HepG2 (cell line): ENCODE measurements around the gene PSMB1. TPM values are rescaled to one million over a fixed set of nuclear protein-coding genes. Genes with fewer than 3 reads are reported as not detected.

Source experiments
- DR1 ChIP-seq: sonication (generic); formaldehyde crosslinking; IDR thresholded peaks from 2 replicates; pipeline ENCODE4 v1.8.0; 2021; ENCODE audit warnings: mild to moderate bottlenecking, missing genetic modification reagents, inconsistent platforms
- EEA1 ChIP-seq: sonication (generic); formaldehyde crosslinking; IDR thresholded peaks from 2 replicates; pipeline ENCODE4 v1.5.1; 2020; ENCODE audit warnings: mild to moderate bottlenecking, missing genetic modification reagents, borderline replicate concordance
- GABPA ChIP-seq, 2 experiments: IDR thresholded peaks; 2 replicates each; pipeline ENCODE4 v1.6.1; 2011 to 2016; ENCODE audit warnings: low read depth in 2 of 2, low read length in 1 of 2, missing biosample characterization in 1 of 2, missing genetic modification characterization in 1 of 2
- HBP1 ChIP-seq: IDR thresholded peaks from 2 replicates; pipeline ENCODE4 v1.6.1; 2016; ENCODE audit warnings: low read depth, control low read depth
- ISX ChIP-seq: sonication (generic); formaldehyde crosslinking; conservative IDR thresholded peaks from 2 replicates; pipeline ENCODE4 v1.5.0; 2020; ENCODE audit warnings: missing genetic modification reagents
- MTA1 ChIP-seq: sonication (generic); formaldehyde crosslinking; IDR thresholded peaks from 2 replicates; pipeline ENCODE4 v1.4.0; 2020; ENCODE audit warnings: missing genetic modification reagents, mild to moderate bottlenecking, borderline replicate concordance
- NCOA2 ChIP-seq: sonication (generic); formaldehyde crosslinking; IDR thresholded peaks from 2 replicates; pipeline ENCODE4 v1.8.0; 2022; ENCODE audit warnings: inconsistent platforms
- RERE ChIP-seq: IDR thresholded peaks from 2 replicates; pipeline ENCODE4 v1.6.1; 2016; ENCODE audit warnings: low read depth, missing genetic modification reagents, missing compliant biosample characterization
- REST ChIP-seq, 2 experiments: IDR thresholded peaks; 2 replicates each; pipeline ENCODE4 v1.6.1; 2011 to 2012; ENCODE audit warnings: low read length in 2 of 2, borderline replicate concordance in 1 of 2, low read depth in 1 of 2, mild to moderate bottlenecking in 1 of 2, moderate library complexity in 1 of 2
- RXRA ChIP-seq: sonication (generic); formaldehyde crosslinking; IDR thresholded peaks from 2 replicates; pipeline ENCODE4 v1.5.1; 2020; ENCODE audit warnings: missing genetic modification reagents
- STAT5B ChIP-seq: sonication (generic); formaldehyde crosslinking; IDR thresholded peaks from 2 replicates; pipeline ENCODE4 v1.4.0; 2020; ENCODE audit warnings: missing genetic modification reagents
- TCF7 ChIP-seq: sonication (generic); IDR thresholded peaks from 2 replicates; pipeline ENCODE4 v1.6.1; 2016; ENCODE audit warnings: antibody characterized with exemption, low read depth
- TOPORS ChIP-seq: sonication (generic); formaldehyde crosslinking; IDR thresholded peaks from 2 replicates; pipeline ENCODE4 v1.8.0; 2023; ENCODE audit warnings: mild to moderate bottlenecking, missing genetic modification reagents
- ZBTB8A ChIP-seq: sonication (generic); formaldehyde crosslinking; IDR thresholded peaks from 2 replicates; pipeline ENCODE4 v1.4.0; 2020; ENCODE audit warnings: mild to moderate bottlenecking, low read depth, missing genetic modification reagents, borderline replicate concordance
- ZFP41 ChIP-seq: sonication (generic); formaldehyde crosslinking; IDR thresholded peaks from 2 replicates; pipeline ENCODE4 v1.4.0; 2020; ENCODE audit warnings: mild to moderate bottlenecking, missing genetic modification reagents, borderline replicate concordance
- ZNF441 ChIP-seq: sonication (generic); formaldehyde crosslinking; IDR thresholded peaks from 2 replicates; pipeline ENCODE4 v1.7.0; 2021; ENCODE audit warnings: missing genetic modification reagents, borderline replicate concordance
- ZNF546 ChIP-seq: sonication (generic); formaldehyde crosslinking; conservative IDR thresholded peaks from 2 replicates; pipeline ENCODE4 v1.8.1; 2023; ENCODE audit warnings: mild to moderate bottlenecking, missing genetic modification reagents
- ZNF563 ChIP-seq: sonication (generic); formaldehyde crosslinking; IDR thresholded peaks from 2 replicates; pipeline ENCODE4 v1.8.0; 2022; ENCODE audit warnings: mild to moderate bottlenecking, moderate library complexity, missing genetic modification reagents
- polyA plus RNA-seq, 8 experiments: library from polyadenylated mRNA; depleted of rRNA in 3 of 8; stranded (reverse) in 7 of 8; unstranded in 1 of 8; fragments of >200 nt; fragmentation: Illumina TruSeq in 4 of 8; extraction: Trizol in 4 of 8; gene quantifications; 2 replicates each; pipeline versions ENCODE4 v1.2.1 to v1.2.3, GENCODE V29; 2011 to 2016; ENCODE audit warnings: low read depth in 4 of 8, missing spikeins in 1 of 8, mixed read lengths in 1 of 8; ENCODE audit not compliant: insufficient read depth in 1 of 8
- total RNA-seq, 5 experiments: library from RNA; depleted of rRNA; stranded (reverse); fragments of >200 nt; fragmentation: Illumina TruSeq; extraction: Trizol; gene quantifications; 2 replicates each; pipeline ENCODE4 v1.2.3, GENCODE V29; 2016; ENCODE audit warnings: low read depth in 1 of 5

The PSMB1 gene
- total and polyA plus RNA-seq, 2 of the 13 experiments (the other 11 are each of a cell fraction or from before 2014, with no cell fraction given) = 528 to 592 TPM

- TF ChIP-seq REST (IDR thresholded peaks at IDR 0.05; ENCODE audit: borderline replicate concordance in 1 of 2, low read depth in 1 of 2, low read length in 2 of 2) = peak in 1 of 2 experiments; percentile 76; a peak in 1 of 4 replicates
- TF ChIP-seq RXRA (CRISPR knock-in tag) = peak; percentile 81; the same call in 1 of the 2 replicates
- no peak; the same call in 1 of the 2 replicates for TF ChIP-seq ZNF563 (CRISPR knock-in tag)
- peak; percentile 30; the same call in 1 of the 2 replicates for TF ChIP-seq TCF7
- TF ChIP-seq MTA1 (CRISPR knock-in tag) = peak; percentile 61; the same call in 1 of the 2 replicates
- TF ChIP-seq STAT5B (CRISPR knock-in tag) = no peak
- no peak for TF ChIP-seq RERE (CRISPR knock-in tag)
- peak; percentile 80; the same call in 1 of the 2 replicates for TF ChIP-seq ZFP41 (CRISPR knock-in tag)
- TF ChIP-seq ZNF546 (CRISPR knock-in tag) = no peak
- peak; percentile 96 for TF ChIP-seq HBP1 (CRISPR knock-in tag)
- TF ChIP-seq ZNF441 (CRISPR knock-in tag) = no peak
- no peak; the same call in 1 of the 2 replicates for TF ChIP-seq ZBTB8A (CRISPR knock-in tag)
- peak; percentile 94 for TF ChIP-seq GABPA (IDR thresholded peaks at IDR 0.05; ENCODE audit: low read depth, low read length)
- peak; percentile 99 for TF ChIP-seq GABPA (CRISPR knock-in tag; IDR thresholded peaks at IDR 0.05; ENCODE audit: low read depth)
- no peak for TF ChIP-seq NCOA2
- TF ChIP-seq ISX (CRISPR knock-in tag) = 0 out of 2 replicates have a peak, but pooled peaks have one; percentile 59
- peak; percentile 92; the same call in 1 of the 2 replicates for TF ChIP-seq EEA1 (CRISPR knock-in tag)
- peak; percentile 91 for TF ChIP-seq DR1 (CRISPR knock-in tag)
- TF ChIP-seq TOPORS (CRISPR knock-in tag) = peak; percentile 66; the same call in 1 of the 2 replicates
These were observed at the start of gene PSMB1 (continued) for GRCh38 chr6:170552765-170553533.
